ENCODE data around the gene MYBPHL. TPM values are rescaled to one million over a fixed set of nuclear protein-coding genes. Genes with fewer than 3 reads are reported as not detected.

Gene MYBPHL
- total and polyA plus RNA-seq, 2 experiments from 2014 or later = 3.6 to 7.4 TPM

DNA sequence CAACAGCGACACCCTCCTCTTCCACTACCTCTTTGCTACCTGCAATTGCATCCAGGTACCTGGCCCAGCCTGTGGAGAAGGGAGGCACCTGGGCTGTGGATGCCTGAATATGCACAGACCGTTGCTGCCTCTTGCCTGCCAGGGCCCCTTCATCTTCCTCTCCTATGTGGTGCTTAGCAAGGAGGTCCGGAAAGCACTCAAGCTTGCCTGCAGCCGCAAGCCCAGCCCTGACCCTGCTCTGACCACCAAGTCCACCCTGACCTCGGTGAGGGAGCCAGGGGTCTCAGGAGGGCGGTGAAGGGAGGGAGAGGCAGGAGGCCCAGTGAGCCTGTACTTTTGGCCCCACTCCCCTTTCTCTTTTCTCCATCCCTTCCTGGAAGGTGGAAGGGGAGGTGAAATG is 35.4 kb downstream of the MYBPHL start:
- no peaks in the 10 kb centered on the region for H3K79me2 ChIP-seq
- no peak for DNase-seq (ENCODE audit: low spot score)
- no peaks in the 10 kb centered on the region for H3K27me3 ChIP-seq
- peaks cover 34% of the 10 kb centered on the region for H3K4me1 ChIP-seq (ENCODE audit: insufficient read depth)
- no peaks in the 10 kb centered on the region for H3K9me3 ChIP-seq (ENCODE audit: low read depth)
- H3K4me3 ChIP-seq = no peak overlapping the region
- H4K20me1 ChIP-seq (ENCODE audit: insufficient read depth, poor library complexity, severe bottlenecking) = no peaks in the 10 kb centered on the region
- H3K9me2 ChIP-seq (replicated peaks; ENCODE audit: insufficient read depth) = no peaks in the 10 kb centered on the region
- no peaks in the 10 kb centered on the region for H3K36me3 ChIP-seq (replicated peaks; ENCODE audit: insufficient read depth, low read depth)
- H3K27ac ChIP-seq = no peak overlapping the region
- TF ChIP-seq EZH2phosphoT487 (IDR thresholded peaks at IDR 0.05; ENCODE audit: low read depth, severe bottlenecking, unreplicated experiment) (no peak), EZH2 (IDR thresholded peaks at IDR 0.05; ENCODE audit: borderline replicate concordance) (no peak)
- TF ChIP-seq, protein P1, sequence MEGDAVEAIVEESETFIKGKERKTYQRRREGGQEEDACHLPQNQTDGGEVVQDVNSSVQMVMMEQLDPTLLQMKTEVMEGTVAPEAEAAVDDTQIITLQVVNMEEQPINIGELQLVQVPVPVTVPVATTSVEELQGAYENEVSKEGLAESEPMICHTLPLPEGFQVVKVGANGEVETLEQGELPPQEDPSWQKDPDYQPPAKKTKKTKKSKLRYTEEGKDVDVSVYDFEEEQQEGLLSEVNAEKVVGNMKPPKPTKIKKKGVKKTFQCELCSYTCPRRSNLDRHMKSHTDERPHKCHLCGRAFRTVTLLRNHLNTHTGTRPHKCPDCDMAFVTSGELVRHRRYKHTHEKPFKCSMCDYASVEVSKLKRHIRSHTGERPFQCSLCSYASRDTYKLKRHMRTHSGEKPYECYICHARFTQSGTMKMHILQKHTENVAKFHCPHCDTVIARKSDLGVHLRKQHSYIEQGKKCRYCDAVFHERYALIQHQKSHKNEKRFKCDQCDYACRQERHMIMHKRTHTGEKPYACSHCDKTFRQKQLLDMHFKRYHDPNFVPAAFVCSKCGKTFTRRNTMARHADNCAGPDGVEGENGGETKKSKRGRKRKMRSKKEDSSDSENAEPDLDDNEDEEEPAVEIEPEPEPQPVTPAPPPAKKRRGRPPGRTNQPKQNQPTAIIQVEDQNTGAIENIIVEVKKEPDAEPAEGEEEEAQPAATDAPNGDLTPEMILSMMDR (IDR thresholded peaks at IDR 0.05; ENCODE audit: poor library complexity) = no peak
- WGBS (ENCODE audit: low lambda C conversion rate, missing lambda C conversion rate) = 92% methylated on average over 6 of the region's 6 CpGs
- no peak overlapping the region for H3K4me2 ChIP-seq
- H2AFZ ChIP-seq = no peak overlapping the region

DNA sequence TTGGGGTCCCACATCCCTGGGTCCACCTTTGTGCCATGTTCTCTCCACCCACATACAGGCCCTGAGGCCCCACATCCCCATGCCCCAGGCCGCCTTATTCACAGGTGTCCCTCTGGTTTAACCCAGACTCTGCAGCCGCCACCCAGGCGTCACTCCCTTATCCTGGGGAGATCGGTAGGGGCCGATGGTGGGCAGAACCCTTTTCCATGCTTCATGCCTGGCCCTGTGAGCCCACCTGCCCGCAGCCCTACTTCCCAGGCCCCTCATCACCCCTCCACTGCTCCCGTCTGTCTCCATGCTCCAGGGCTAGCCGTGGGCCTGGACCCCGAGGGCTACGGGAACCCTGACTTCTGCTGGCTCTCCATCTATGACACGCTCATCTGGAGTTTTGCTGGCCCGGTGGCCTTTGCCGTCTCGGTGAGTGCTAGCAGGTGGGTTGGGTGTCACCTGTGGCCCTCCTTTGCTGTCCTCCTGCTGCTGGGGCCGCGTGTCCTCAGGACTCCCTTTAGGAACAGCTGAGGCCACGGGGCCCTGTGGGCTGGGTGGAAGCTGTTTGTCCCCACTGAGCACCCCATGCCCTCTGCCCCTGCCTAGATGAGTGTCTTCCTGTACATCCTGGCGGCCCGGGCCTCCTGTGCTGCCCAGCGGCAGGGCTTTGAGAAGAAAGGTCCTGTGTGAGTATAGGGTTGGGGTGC is 36.0 kb downstream of the MYBPHL start:
- 95% methylated on average over 19 of the region's 20 CpGs for WGBS (ENCODE audit: low lambda C conversion rate, missing lambda C conversion rate)
- H4K20me1 ChIP-seq (ENCODE audit: insufficient read depth, poor library complexity, severe bottlenecking) = no peaks in the 10 kb centered on the region
- no peak overlapping the region for H3K27ac ChIP-seq
- H3K27me3 ChIP-seq = no peaks in the 10 kb centered on the region
- no peaks in the 10 kb centered on the region for H3K79me2 ChIP-seq
- no peak overlapping the region for H3K4me2 ChIP-seq
- H3K9me3 ChIP-seq (ENCODE audit: low read depth) = no peaks in the 10 kb centered on the region
- H3K36me3 ChIP-seq (replicated peaks; ENCODE audit: insufficient read depth, low read depth) = no peaks in the 10 kb centered on the region
- no peak for DNase-seq (ENCODE audit: low spot score)
- H3K9me2 ChIP-seq (replicated peaks; ENCODE audit: insufficient read depth) = no peaks in the 10 kb centered on the region
- no peak overlapping the region for H2AFZ ChIP-seq
- H3K4me3 ChIP-seq = no peak overlapping the region
- peaks cover 31% of the 10 kb centered on the region for H3K4me1 ChIP-seq (ENCODE audit: insufficient read depth)
- TF ChIP-seq EZH2 (IDR thresholded peaks at IDR 0.05; ENCODE audit: borderline replicate concordance) (no peak), EZH2phosphoT487 (IDR thresholded peaks at IDR 0.05; ENCODE audit: low read depth, severe bottlenecking, unreplicated experiment) (no peak)
- TF ChIP-seq, protein P1 (IDR thresholded peaks at IDR 0.05; ENCODE audit: poor library complexity) = no peak

DNA sequence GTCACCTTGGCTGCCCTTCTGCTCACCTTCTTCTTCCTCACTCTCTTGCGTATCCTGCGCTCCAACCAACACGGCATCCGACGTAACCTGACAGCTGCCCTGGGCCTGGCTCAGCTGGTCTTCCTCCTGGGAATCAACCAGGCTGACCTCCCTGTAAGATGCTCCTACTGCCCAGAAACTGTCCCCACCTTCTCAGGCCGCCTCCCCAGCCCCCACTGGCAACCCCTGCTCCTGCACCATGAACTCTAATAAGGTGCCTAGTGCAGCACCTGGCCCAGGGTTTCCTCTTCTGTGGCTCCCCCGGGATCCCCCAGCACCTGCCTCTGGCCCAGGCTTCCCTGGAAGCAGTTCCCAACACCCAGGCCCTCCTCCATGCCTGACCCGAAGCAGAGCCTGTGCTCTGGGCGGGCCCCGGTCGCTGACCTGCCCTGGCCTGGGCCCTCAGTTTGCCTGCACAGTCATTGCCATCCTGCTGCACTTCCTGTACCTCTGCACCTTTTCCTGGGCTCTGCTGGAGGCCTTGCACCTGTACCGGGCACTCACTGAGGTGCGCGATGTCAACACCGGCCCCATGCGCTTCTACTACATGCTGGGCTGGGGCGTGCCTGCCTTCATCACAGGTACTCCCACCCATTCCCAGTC is 36.7 kb downstream of the MYBPHL start:
- Histone ChIP-seq H2AFZ (no peak overlapping the region), H3K4me3 (no peak overlapping the region), H3K36me3 (replicated peaks; ENCODE audit: insufficient read depth, low read depth) (no peaks in the 10 kb centered on the region), H3K27ac (no peak overlapping the region), H3K4me2 (no peak overlapping the region), H3K27me3 (no peaks in the 10 kb centered on the region), H4K20me1 (ENCODE audit: insufficient read depth, poor library complexity, severe bottlenecking) (no peaks in the 10 kb centered on the region), H3K9me3 (ENCODE audit: low read depth) (no peaks in the 10 kb centered on the region), H3K79me2 (no peaks in the 10 kb centered on the region), H3K4me1 (ENCODE audit: insufficient read depth) (peaks cover 24% of the 10 kb centered on the region), H3K9me2 (replicated peaks; ENCODE audit: insufficient read depth) (no peaks in the 10 kb centered on the region)
- WGBS (ENCODE audit: low lambda C conversion rate, missing lambda C conversion rate) = 94% methylated on average over 17 of the region's 17 CpGs
- DNase-seq (ENCODE audit: low spot score) = no peak
- TF ChIP-seq EZH2 (IDR thresholded peaks at IDR 0.05; ENCODE audit: borderline replicate concordance) (no peak), EZH2phosphoT487 (IDR thresholded peaks at IDR 0.05; ENCODE audit: low read depth, severe bottlenecking, unreplicated experiment) (no peak)
- TF ChIP-seq, protein P1 (IDR thresholded peaks at IDR 0.05; ENCODE audit: poor library complexity) = no peak

All from hepatocyte (in vitro differentiated cells).